Measurements from ENCODE around the gene ZCCHC14.

ZCCHC14 gene

DNA sequence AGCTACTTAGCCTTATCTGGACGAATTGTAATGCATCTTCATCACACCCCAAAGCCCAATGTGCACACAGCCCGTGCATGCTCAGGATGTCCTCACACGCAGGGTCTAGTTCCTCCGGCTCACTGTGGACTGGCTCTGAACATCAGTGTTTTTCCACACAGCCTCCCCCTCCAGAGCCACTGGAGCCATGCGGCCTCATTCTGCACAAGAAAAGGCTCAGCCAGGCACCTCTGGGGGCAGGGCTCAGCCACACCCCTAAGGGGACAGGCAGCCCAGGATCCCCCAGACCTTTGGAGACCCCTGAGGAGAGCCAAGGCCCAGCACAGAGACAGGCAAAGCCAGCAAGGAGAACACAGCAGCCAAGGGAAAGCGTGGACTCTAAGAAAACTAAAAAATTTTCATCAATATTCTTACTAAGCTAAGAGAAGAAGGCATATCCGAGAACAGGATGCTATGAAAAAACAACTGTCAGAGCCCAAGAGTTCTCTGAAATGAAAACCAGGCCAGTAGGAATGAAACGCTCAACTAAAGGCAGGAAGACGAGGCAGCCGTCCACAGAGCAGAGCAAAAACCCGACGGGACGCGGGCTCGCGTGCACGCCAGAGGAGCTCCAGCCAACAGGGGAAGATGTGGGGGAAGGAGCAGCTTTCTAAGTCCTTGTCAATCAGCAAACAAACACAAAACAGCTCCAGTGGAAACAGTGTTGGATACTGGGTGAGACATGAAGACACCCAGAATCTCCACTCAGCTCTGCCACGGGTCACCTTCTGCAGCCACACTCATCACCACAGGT is 66.2 kb downstream of the ZCCHC14 start:
- no peak for DNase-seq (ENCODE audit: low spot score)

DNA sequence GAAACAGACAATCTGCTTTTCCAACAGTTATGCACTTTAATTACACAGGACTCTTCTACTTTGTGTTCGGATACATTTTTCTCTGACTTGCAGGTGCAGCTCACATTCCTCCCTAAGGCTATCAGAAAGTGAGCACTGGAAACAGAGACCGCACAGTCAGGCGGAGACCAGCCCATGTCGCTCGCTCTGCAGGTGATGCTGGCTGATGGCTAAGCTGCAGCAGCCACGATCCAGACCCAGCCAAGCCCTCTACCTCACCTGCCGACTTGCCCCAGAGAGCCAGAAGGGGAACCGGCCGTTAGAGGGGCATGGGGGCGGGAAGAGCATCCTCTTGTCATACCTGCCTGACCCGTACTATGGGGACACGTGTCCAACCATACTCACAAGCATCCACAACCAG is 66.9 kb downstream of the ZCCHC14 start:
- DNase-seq (ENCODE audit: low spot score), result no peak

GRCh38 chr16:87424266-87424665 is 68.6 kb downstream of the ZCCHC14 start:
- DNase-seq (ENCODE audit: low spot score), result no peak

DNA sequence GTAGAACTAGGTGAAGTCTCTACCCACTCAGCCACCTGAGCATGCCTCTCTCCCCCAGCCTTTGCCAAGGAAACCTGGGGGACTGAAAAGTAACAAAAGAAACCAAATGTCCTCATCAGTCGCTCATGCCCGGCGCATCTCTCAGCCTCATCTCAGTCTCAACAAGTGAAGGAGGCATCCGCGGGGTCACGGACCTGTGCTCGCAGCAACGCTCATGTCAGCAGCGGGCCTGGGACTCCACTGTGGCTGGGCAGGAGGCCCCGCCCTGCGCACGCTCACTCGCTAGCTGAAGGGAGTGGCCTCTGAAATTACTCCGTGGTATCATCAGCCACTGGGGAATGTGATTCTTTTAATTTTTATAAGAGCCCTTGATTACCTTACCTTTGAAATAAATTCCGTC is 69.4 kb downstream of the ZCCHC14 start:
- no peak for DNase-seq (ENCODE audit: low spot score)

DNA sequence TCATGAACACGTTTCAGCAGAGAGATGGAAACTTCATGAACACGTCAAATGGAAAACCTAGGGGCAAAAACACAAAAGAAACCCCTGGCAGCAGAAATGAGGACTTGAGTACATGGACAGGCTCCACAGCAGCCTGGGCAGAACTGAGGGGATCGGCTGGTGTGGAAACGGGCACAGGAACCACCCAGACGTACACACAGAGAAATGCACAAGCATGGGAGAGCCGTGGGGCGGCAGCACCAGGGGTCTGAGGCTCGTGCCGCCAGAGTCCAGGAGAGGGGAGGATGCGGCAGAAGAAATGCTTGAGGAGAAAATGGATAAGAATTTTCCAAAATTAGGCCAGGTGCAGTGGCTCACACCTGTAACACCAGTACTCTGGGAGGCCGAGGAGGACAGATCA is 70.7 kb downstream of the ZCCHC14 start:
- DNase-seq (ENCODE audit: low spot score), result no peak

DNA sequence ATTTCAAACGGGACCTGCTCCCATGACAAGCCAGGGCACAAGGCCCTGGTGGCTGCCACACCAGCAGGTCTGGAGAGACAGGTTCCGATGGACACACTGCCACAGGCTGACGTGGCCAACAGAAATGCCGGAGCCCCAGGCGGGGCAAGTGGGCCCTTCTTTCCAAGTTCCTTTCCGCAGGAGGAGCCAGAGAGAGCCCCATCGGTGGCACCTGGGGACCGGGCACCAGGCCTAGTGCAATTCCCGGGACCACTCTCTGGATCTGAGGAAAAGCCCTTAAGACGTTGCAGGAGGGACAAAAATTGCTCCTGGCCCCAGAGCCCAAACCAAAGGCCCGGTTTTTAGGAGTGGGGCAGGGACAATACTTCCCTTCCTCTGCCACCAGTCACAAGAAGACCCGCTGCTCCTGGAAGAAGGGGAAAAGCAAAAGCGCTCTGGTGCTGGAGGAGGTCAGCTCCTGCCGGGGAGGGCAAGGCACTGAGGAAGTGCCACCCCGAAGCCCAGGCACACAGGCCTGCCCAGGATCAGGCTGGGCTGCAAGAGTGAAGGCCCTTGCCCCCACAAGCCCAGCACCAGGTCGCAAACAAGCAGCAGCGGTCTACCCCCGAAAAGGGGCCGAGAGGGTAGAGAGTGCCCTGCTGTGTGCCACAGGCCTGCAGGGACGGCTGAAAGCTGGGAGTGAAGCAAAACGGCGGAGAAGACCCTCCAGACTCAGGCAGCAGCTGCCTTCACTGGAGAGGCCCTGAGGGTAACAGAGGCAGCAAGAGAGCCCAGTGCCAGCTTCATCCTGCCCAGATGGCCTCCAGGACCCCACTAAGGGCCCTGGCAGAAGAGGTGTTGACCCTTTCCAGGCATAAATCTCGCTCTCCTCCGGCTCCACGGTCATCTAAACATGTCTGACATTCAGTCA is 71.6 kb downstream of the ZCCHC14 start:
- DNase-seq (ENCODE audit: low spot score), result no peak

DNA sequence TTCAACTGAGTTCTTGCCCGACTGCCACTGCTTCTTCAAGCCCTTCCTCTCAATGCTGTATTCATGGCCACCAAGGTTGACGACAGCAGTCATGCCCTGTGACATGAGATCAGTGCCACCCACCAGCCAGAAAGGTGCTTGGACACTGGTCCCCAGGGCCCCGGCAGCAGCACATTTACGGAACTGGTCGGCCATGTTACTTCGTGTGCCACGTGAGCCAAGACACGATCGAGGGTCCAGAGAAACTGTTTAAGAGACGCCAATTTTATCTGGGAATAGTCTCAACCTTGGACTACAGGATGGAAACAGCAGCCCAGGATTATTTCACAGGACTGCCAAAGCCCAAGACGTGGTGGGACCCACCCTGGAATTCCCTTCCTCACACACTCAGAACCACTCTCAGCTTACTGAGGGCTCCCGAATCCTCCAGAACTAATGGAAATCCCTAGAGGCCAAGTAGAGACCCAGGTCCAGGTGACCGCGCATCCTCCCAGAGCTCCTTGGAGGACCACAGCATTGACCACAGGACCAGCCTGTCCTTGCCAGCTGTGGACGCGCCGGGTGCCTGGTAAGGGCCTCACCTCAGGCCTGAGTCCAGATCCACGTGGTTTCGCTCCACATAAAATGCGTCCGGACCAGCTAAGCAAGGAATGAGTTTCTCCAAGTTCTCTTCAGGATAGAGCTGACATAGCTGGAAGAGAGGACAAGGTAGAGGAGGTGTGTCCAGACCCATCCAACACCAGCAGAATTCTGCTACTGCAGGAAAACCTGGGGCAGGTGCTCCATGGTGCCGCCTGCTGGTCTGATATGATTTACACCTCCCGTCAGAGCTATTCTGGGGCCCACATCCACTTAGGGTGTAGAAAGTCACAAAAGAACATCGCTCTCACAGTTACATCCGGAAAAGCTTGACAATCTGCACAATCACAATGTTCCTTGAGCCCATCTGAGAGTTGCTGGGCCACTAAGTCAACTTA is 72.5 kb downstream of the ZCCHC14 start:
- peak; percentile 32 for DNase-seq (ENCODE audit: low spot score)

DNA sequence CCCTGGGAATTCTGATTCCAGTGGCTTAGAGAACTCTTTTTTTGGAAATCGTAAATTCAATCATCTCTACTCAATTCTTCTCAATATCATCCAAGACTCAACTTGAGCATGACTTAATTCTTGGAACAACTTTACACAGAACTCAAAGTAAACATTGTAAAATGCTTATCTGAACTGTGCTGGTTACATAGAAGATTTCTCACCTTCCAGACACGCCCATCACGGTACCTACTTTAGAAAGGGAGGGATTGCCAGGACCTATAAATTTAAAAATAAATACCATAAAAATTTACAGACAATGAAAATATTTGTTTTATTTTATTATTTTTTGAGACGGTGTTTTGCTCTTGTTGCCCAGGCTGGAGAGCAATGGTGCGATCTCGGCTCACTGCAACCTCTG is 74.2 kb downstream of the ZCCHC14 start:
- DNase-seq (ENCODE audit: low spot score), result no peak

- no peak for DNase-seq (ENCODE audit: low spot score)
Observed at GRCh38 chr16:87418216-87418615, 74.6 kb downstream of the ZCCHC14 start.

DNA sequence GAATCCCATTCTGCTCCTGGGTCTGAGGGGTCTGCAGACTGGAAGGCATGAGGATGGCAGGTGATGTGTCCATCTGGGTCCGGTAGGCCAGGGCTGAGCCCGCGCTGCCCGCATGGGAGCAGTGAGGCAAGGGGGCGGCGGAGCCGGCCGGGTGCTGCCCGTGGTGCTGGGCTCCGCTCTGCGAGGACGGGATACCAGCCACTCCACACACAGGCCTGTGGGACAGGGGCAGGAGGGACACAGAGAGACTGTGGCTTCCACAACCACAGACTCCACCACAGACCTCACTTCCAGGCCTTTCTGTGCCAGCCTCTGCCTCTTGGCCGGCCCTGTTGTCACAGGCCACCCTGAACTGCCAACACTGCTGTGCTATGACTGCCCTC is 75.3 kb downstream of the ZCCHC14 start:
- no peak for DNase-seq (ENCODE audit: low spot score)

- DNase-seq (ENCODE audit: low spot score), result peak; percentile 53
Observed at GRCh38 chr16:87416826-87417527, 75.8 kb downstream of the ZCCHC14 start.

DNA sequence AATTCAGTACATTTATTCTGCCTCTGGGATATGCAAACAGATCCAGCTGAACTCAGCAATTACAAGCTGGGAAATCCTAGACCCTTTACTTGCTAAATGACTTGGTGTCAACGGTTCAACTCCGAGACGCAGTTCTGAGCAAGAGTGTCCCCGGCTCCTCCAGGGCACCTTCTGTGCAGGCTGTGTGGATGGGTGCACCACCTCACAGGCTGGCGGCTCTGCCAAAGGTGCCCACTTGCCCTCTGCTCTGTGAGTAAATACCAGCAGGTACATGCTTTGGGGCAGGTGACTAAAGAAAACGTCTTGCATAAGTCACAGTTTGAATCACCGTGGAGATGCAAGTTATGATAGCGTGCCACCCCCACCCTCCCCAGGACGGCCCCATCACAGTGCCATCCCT is 77.4 kb downstream of the ZCCHC14 start:
- no peak for DNase-seq (ENCODE audit: low spot score)

DNA sequence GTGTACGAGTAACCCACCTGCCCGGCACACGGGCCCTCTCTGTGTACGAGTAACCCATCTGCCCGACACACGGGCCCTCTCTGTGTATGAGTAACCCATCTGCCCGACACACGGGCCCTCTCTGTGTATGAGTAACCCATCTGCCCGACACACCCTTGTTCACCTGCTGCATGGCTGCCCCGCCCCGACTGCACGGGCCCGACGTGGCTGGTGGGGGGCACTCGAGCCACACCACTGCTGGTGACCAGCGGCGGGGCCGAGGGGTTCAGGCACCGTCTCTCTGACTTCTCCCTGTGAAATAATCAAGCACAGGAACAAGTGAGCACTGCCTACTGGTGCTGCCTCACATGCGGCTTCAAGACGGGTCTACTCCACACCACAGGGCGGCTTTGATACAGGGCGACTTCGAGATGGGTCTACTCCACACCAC is 78.6 kb downstream of the ZCCHC14 start:
- DNase-seq (ENCODE audit: low spot score), result no peak

DNA sequence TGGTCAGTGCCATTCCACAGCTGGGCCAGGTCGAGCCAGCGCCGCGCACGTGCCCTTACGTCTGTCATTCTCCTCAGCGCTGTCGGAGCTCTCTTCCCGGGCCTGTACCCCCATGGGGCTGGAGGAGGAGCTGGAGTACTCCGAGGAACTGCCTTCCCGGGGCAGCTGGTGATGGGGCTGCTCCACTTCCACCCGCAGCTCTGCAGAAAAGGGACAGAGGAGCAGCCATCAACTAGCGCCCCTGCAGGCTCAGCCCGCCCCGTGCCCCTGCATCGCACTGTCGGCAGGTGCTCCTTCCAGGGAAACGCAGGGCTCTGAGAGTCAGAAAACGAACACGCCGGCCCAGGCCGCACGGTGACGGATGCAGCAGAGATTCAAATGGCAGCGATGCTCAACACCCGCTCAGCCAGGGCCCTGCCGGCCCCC is 79.8 kb downstream of the ZCCHC14 start:
- DNase-seq (ENCODE audit: low spot score), result no peak

GRCh38 chr16:87412371-87412995 is 80.3 kb downstream of the ZCCHC14 start:
- DNase-seq (ENCODE audit: low spot score), result no peak

GRCh38 chr16:87411375-87412271 is 81.2 kb downstream of the ZCCHC14 start:
- DNase-seq (ENCODE audit: low spot score), result no peak

DNA sequence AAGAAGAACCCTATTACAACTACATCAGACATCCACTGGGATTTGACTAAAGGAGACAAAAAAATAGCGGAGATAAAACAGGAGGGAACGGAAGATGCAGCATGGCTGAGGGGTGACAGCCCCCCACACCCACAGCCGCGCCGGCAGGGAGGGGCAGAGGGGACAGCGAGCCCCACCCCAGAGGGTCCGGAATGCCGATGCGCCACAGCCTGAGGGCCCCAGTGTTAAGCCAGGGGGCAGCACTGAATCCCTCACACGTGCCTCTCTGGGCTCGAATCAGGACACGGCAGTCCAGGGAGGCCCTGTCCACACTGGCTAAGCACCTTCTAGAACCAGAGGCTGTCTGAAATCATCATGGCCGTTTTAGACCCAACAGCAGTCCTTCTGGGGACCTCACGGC is 81.9 kb downstream of the ZCCHC14 start:
- DNase-seq (ENCODE audit: low spot score), result no peak

GRCh38 chr16:87410530-87410929 is 82.3 kb downstream of the ZCCHC14 start:
- DNase-seq (ENCODE audit: low spot score), result no peak

GRCh38 chr16:87409781-87410180 is 83.0 kb downstream of the ZCCHC14 start:
- DNase-seq (ENCODE audit: low spot score), result no peak

DNA sequence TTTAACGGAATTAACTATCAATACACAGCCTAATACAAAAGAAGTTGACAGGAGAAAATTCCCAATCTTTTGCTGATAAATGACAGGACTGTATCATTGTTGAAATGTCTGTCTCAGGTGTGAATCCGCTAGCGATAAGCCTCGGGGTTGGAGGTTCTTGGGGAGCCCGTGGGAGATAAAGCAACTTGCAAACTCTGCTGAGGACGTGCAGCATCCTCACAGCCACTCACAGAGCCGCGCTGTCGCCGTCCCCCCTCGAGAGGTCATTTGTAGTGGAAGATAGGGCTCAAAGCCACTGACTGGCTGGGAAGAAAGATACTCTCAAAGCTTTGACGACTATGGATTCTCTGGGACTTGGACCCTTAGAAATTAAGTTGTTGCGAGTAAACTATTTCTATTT is 83.7 kb downstream of the ZCCHC14 start:
- DNase-seq (ENCODE audit: low spot score), result no peak
